Caco-2 (cell line): ENCODE results near the gene KRTAP19-7. TPM values are rescaled to one million over a fixed set of nuclear protein-coding genes. Genes with fewer than 3 reads are reported as not detected.

ENCODE experiments used
- BruUV-seq: library from RNA; stranded (reverse); fragments of 400-500 nt; replicated peaks from 2 replicates; lab custom pipeline; 2021; lab: Mats Ljungman, UMichigan
- CTCF ChIA-PET: fragments of 300-600 bp; sonication (Branson Sonifier 250); formaldehyde crosslinking; loops from one replicate; lab custom pipeline; 2022; ENCODE audit warnings: antibody characterized with exemption; lab: Charles Lee
- POLR2A ChIA-PET: fragments of 300-600 bp; sonication (Branson Sonifier 250); formaldehyde crosslinking; loops from one replicate; lab custom pipeline; 2022; ENCODE audit warnings: antibody characterized with exemption; lab: Charles Lee
- DNase-seq, 2 experiments: peaks; one replicate each; pipeline versions ENCODE4 v3.0.0 to v3.0.0-alpha.2; 2020 to 2022
- H3K27me3 ChIP-seq: replicated peaks from 2 replicates; pipeline ENCODE4 v1.6.0; 2011; ENCODE audit warnings: low read length; ENCODE audit not compliant: control insufficient read depth, insufficient read depth
- H3K36me3 ChIP-seq: 2 replicates; pipeline ENCODE4 v1.5.1; 2011; ENCODE audit warnings: low read length; ENCODE audit not compliant: control insufficient read depth, insufficient read depth
- H3K4me1 ChIP-seq: fragments of 250-450 bp; sonication (Bioruptor Pico); 2 replicates; pipeline ENCODE4 v1.5.1; 2020; ENCODE audit warnings: mild to moderate bottlenecking
- H3K4me3 ChIP-seq: 2 replicates; pipeline ENCODE4 v1.5.1; 2011; ENCODE audit warnings: low read depth, mild to moderate bottlenecking, control low read depth, low read length
- H3K9me3 ChIP-seq: fragments of 250-450 bp; sonication (Bioruptor Pico); 2 replicates; pipeline ENCODE4 v1.5.1; 2020; ENCODE audit warnings: mild to moderate bottlenecking, moderate library complexity
- H3K27ac Mint-ChIP-seq: one replicate; pipeline ENCODE4 v1.8.0; 2022; ENCODE audit warnings: mixed read lengths; ENCODE audit not compliant: unreplicated experiment
- H3K27me3 Mint-ChIP-seq: one replicate; pipeline ENCODE4 v1.8.0; 2022; ENCODE audit warnings: mixed read lengths; ENCODE audit not compliant: insufficient read depth, unreplicated experiment
- H3K36me3 Mint-ChIP-seq: one replicate; pipeline ENCODE4 v1.8.0; 2022; ENCODE audit warnings: mild to moderate bottlenecking, mixed read lengths; ENCODE audit not compliant: insufficient read depth, unreplicated experiment
- H3K4me1 Mint-ChIP-seq: one replicate; pipeline ENCODE4 v1.8.0; 2022; ENCODE audit warnings: low read depth, mixed read lengths; ENCODE audit not compliant: unreplicated experiment
- H3K4me3 Mint-ChIP-seq: one replicate; pipeline ENCODE4 v1.8.0; 2022; ENCODE audit warnings: mild to moderate bottlenecking, moderate library complexity, mixed read lengths; ENCODE audit not compliant: unreplicated experiment
- H3K9me3 Mint-ChIP-seq: one replicate; pipeline ENCODE4 v1.8.0; 2022; ENCODE audit warnings: mixed read lengths; ENCODE audit not compliant: unreplicated experiment
- CTCF ChIP-seq, 2 experiments: fragments of 200-600 bp in 1 of 2; IDR thresholded peaks; 1 replicate in 1 of 2; 2 replicates in 1 of 2; pipeline versions ENCODE4 v1.5.1 to v1.8.0; 2011 to 2022; ENCODE audit warnings: antibody characterized with exemption in 1 of 2, control low read depth in 1 of 2, inconsistent platforms in 1 of 2, low read depth in 1 of 2, low read length in 1 of 2, mild to moderate bottlenecking in 1 of 2, moderate library complexity in 1 of 2; ENCODE audit not compliant: insufficient read depth in 1 of 2, severe bottlenecking in 1 of 2, unreplicated experiment in 1 of 2
- intact Hi-C: fragments of 100-400 bp; cut with micrococcal nuclease; formaldehyde crosslinking; loops from one replicate; pipeline ENCODE4 v1.10.0; 2022; ENCODE audit not compliant: unreplicated experiment
- total RNA-seq: library from RNA; stranded (reverse); gene quantifications from 2 replicates; pipeline ENCODE4 v1.2.3, GENCODE V29; 2022

KRTAP19-7 gene
- total RNA-seq, 1 experiment from 2014 or later: not detected

- no peaks in the 10 kb centered on the region for H3K4me1 ChIP-seq
- H3K36me3 Mint-ChIP-seq: no peaks in the 10 kb centered on the region
- no peaks in the 10 kb centered on the region for H3K9me3 ChIP-seq
- H3K9me3 Mint-ChIP-seq: no peaks in the 10 kb centered on the region
- no peak overlapping the region for H3K4me3 Mint-ChIP-seq
- BruUV-seq: no TSS peak
- H3K4me3 ChIP-seq: no peak overlapping the region
- H3K36me3 ChIP-seq: no peaks in the 10 kb centered on the region
- ChIA-PET CTCF (no interaction called here), POLR2A (no interaction called here)
- H3K4me1 Mint-ChIP-seq: no peaks in the 10 kb centered on the region
- DNase-seq: no peak
- intact Hi-C loops: no loop called here
- no peak overlapping the region for H3K27ac Mint-ChIP-seq
- TF ChIP-seq CTCF (IDR thresholded peaks at IDR 0.05; ENCODE audit: insufficient read depth in 1 of 2, low read depth in 1 of 2, low read length in 1 of 2, severe bottlenecking in 1 of 2, unreplicated experiment in 1 of 2): no peak
- H3K27me3 Mint-ChIP-seq: peaks cover 3% of the 10 kb centered on the region
- H3K27me3 ChIP-seq: no peaks in the 10 kb centered on the region
Observed at GRCh38 chr21:30577766-30578165, 16.7 kb upstream of the KRTAP19-7 start.

- H3K36me3 Mint-ChIP-seq: no peaks in the 10 kb centered on the region
- no peaks in the 10 kb centered on the region for H3K27me3 Mint-ChIP-seq
- ChIA-PET POLR2A (no interaction called here), CTCF (no interaction called here)
- H3K4me3 ChIP-seq: no peak overlapping the region
- H3K9me3 Mint-ChIP-seq: no peaks in the 10 kb centered on the region
- no peaks in the 10 kb centered on the region for H3K27me3 ChIP-seq
- H3K4me3 Mint-ChIP-seq: no peak overlapping the region
- TF ChIP-seq CTCF (IDR thresholded peaks at IDR 0.05; ENCODE audit: insufficient read depth in 1 of 2, low read depth in 1 of 2, low read length in 1 of 2, severe bottlenecking in 1 of 2, unreplicated experiment in 1 of 2): no peak
- no peaks in the 10 kb centered on the region for H3K36me3 ChIP-seq
- H3K4me1 ChIP-seq: no peaks in the 10 kb centered on the region
- no peaks in the 10 kb centered on the region for H3K9me3 ChIP-seq
- DNase-seq: no peak
- BruUV-seq: no TSS peak
- H3K27ac Mint-ChIP-seq: no peak overlapping the region
- intact Hi-C loops: no loop called here
- no peaks in the 10 kb centered on the region for H3K4me1 Mint-ChIP-seq
Observed at GRCh38 chr21:30567617-30568016, 6.5 kb upstream of the KRTAP19-7 start.

DNA sequence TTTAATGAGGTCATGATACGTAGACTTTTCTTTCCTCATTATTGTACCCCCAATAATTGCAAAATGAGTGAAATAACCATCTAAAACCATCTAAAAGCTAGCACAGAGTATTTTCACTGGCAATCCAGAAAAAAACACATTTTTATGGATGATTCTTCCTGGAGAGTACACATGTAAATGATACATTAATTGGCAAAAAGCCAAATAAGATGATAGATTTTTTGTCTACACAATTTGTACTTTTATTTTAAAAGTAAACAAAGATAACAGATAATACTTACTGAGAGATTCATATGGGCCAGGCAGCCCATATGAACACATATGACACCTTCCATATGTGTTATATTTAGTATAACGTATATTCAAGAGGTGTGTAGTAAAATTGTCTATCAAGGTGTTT lies 2.5 kb upstream of the KRTAP19-7 start:
- Mint-ChIP-seq H3K4me3 (no peak overlapping the region), H3K27ac (no peak overlapping the region), H3K27me3 (no peaks in the 10 kb centered on the region), H3K4me1 (no peaks in the 10 kb centered on the region), H3K9me3 (peaks cover 9% of the 10 kb centered on the region), H3K36me3 (no peaks in the 10 kb centered on the region)
- H3K4me3 ChIP-seq: no peak overlapping the region
- POLR2A ChIA-PET: no interaction called here
- CTCF ChIA-PET: no interaction called here
- TF ChIP-seq CTCF (IDR thresholded peaks at IDR 0.05; ENCODE audit: insufficient read depth in 1 of 2, low read depth in 1 of 2, low read length in 1 of 2, severe bottlenecking in 1 of 2, unreplicated experiment in 1 of 2): no peak
- DNase-seq: no peak
- H3K4me1 ChIP-seq: no peaks in the 10 kb centered on the region
- intact Hi-C loops: no loop called here
- BruUV-seq: no TSS peak
- H3K36me3 ChIP-seq: no peaks in the 10 kb centered on the region
- H3K9me3 ChIP-seq: no peaks in the 10 kb centered on the region
- no peaks in the 10 kb centered on the region for H3K27me3 ChIP-seq
